Measurements from ENCODE around the gene CLNK. TPM values are rescaled to one million over a fixed set of nuclear protein-coding genes. Genes with fewer than 3 reads are reported as not detected.

Gene CLNK
- total and polyA plus RNA-seq, 7 donors: 0.44 TPM; not detected in 6

GRCh38 chr4:10715696-10716095 is 31.1 kb upstream of the CLNK start:
- H3K4me3 ChIP-seq: no peak overlapping the region

GRCh38 chr4:10715135-10715534 is 30.6 kb upstream of the CLNK start:
- no peak overlapping the region for H3K4me3 ChIP-seq

More at GRCh38 chr4:10715696-10716095, 31.1 kb upstream of the CLNK start:
- H3K36me3 ChIP-seq: no peaks in the 10 kb centered on the region
- peaks cover 0 to 15% (median 6%) of the 10 kb centered on the region in 4 donors for H3K4me1 ChIP-seq
- WGBS, 2 donors: 51 to 57% methylated on average over 5 of the region's 5 CpGs
- TF ChIP-seq CTCF (IDR thresholded peaks at IDR 0.05) (no peak), POLR2A (IDR thresholded peaks at IDR 0.05) (no peak), EP300 (IDR thresholded peaks at IDR 0.05) (no peak), POLR2AphosphoS5 (IDR thresholded peaks at IDR 0.05) (no peak)
- intact Hi-C loops (cut with DNase I): no loop called here
- DNase-seq: no peak
- peaks cover 0 to 5% (median 2%) of the 10 kb centered on the region in 4 donors for H3K9me3 ChIP-seq
- H3K27ac ChIP-seq: no peak overlapping the region
- H3K27me3 ChIP-seq: no peaks in the 10 kb centered on the region

GRCh38 chr4:10713591-10713990 is 29.0 kb upstream of the CLNK start:
- peaks cover 0 to 15% (median 6%) of the 10 kb centered on the region in 4 donors for H3K4me1 ChIP-seq
- WGBS, 2 donors: 94 to 96% methylated on average over 3 of the region's 3 CpGs

More at GRCh38 chr4:10715135-10715534, 30.6 kb upstream of the CLNK start:
- Histone ChIP-seq H3K27ac (no peak overlapping the region), H3K27me3 (no peaks in the 10 kb centered on the region), H3K4me1 (peaks cover 0 to 15% (median 6%) of the 10 kb centered on the region in 4 donors), H3K36me3 (no peaks in the 10 kb centered on the region), H3K9me3 (peaks cover 0 to 5% (median 2%) of the 10 kb centered on the region in 4 donors)
- no peak for TF ChIP-seq POLR2A (IDR thresholded peaks at IDR 0.05)
- TF ChIP-seq EP300 (IDR thresholded peaks at IDR 0.05): no peak
- TF ChIP-seq CTCF (IDR thresholded peaks at IDR 0.05): no peak
- TF ChIP-seq POLR2AphosphoS5 (IDR thresholded peaks at IDR 0.05): no peak
- 26 to 73% methylated on average over 4 of the region's 4 CpGs for WGBS, 2 donors
- no peak for DNase-seq
- intact Hi-C loops (cut with DNase I): no loop called here

GRCh38 chr4:10706236-10706635 is 21.7 kb upstream of the CLNK start:
- no peak overlapping the region for H3K27ac ChIP-seq
- H3K9me3 ChIP-seq: no peaks in the 10 kb centered on the region
- intact Hi-C loops (cut with DNase I): no loop called here
- 26 to 61% methylated on average over 1 of the region's 1 CpG for WGBS, 2 donors
- TF ChIP-seq EP300 (IDR thresholded peaks at IDR 0.05) (no peak), POLR2AphosphoS5 (IDR thresholded peaks at IDR 0.05) (no peak), CTCF (IDR thresholded peaks at IDR 0.05) (no peak), POLR2A (IDR thresholded peaks at IDR 0.05) (no peak)
- H3K4me3 ChIP-seq: no peak overlapping the region
- DNase-seq: no peak
- H3K36me3 ChIP-seq: no peaks in the 10 kb centered on the region
- H3K27me3 ChIP-seq: no peaks in the 10 kb centered on the region
- H3K4me1 ChIP-seq: peaks cover 0 to 5% (median 2%) of the 10 kb centered on the region in 4 donors

More at GRCh38 chr4:10713591-10713990, 29.0 kb upstream of the CLNK start:
- no peaks in the 10 kb centered on the region for H3K36me3 ChIP-seq
- no peak overlapping the region for H3K4me3 ChIP-seq
- H3K27ac ChIP-seq: no peak overlapping the region
- intact Hi-C loops (cut with DNase I): no loop called here
- no peak for DNase-seq
- peaks cover 0 to 5% (median 2%) of the 10 kb centered on the region in 4 donors for H3K9me3 ChIP-seq
- TF ChIP-seq CTCF (IDR thresholded peaks at IDR 0.05): no peak
- no peak for TF ChIP-seq POLR2A (IDR thresholded peaks at IDR 0.05)
- no peak for TF ChIP-seq EP300 (IDR thresholded peaks at IDR 0.05)
- no peak for TF ChIP-seq POLR2AphosphoS5 (IDR thresholded peaks at IDR 0.05)
- H3K27me3 ChIP-seq: no peaks in the 10 kb centered on the region

GRCh38 chr4:10704430-10704810 is 19.9 kb upstream of the CLNK start:
- H3K27me3 ChIP-seq: no peaks in the 10 kb centered on the region
- no peaks in the 10 kb centered on the region for H3K9me3 ChIP-seq
- H3K27ac ChIP-seq: no peak overlapping the region
- H3K36me3 ChIP-seq: no peaks in the 10 kb centered on the region
- intact Hi-C loops (cut with DNase I): no loop called here
- DNase-seq: no peak
- no peaks in the 10 kb centered on the region for H3K4me1 ChIP-seq
- no peak overlapping the region for H3K4me3 ChIP-seq
- TF ChIP-seq EP300 (IDR thresholded peaks at IDR 0.05): no peak
- no peak for TF ChIP-seq POLR2AphosphoS5 (IDR thresholded peaks at IDR 0.05)
- no peak for TF ChIP-seq POLR2A (IDR thresholded peaks at IDR 0.05)
- TF ChIP-seq CTCF (IDR thresholded peaks at IDR 0.05): no peak
